Endometrial microvascular endothelial cells (primary cell): ENCODE results near the gene TSPAN18. TPM values are rescaled to one million over a fixed set of nuclear protein-coding genes. Genes with fewer than 3 reads are reported as not detected.
"Not testable (repeated sequence)": the region's sequence is repeated elsewhere in the genome, so short reads cannot be mapped to it uniquely, and the experiment has no call there.

ENCODE experiments used
- in situ Hi-C: cut with HindIII; loops from 2 replicates; pipeline ENCODE4 v1.10.0; 2017; ENCODE audit warnings: low sequenced_read_pairs, low pct_unique_long_range_greater_than_20kb; ENCODE audit errors: inconsistent ontology term
- total RNA-seq: library from RNA; depleted of rRNA; stranded (reverse); fragments of >200 nt; gene quantifications from one replicate; pipeline ENCODE4 v1.2.3, GENCODE V29; 2015; ENCODE audit errors: inconsistent ontology term

Gene TSPAN18
- total RNA-seq, 1 donor from 2014 or later, result 21.4 TPM

DNA sequence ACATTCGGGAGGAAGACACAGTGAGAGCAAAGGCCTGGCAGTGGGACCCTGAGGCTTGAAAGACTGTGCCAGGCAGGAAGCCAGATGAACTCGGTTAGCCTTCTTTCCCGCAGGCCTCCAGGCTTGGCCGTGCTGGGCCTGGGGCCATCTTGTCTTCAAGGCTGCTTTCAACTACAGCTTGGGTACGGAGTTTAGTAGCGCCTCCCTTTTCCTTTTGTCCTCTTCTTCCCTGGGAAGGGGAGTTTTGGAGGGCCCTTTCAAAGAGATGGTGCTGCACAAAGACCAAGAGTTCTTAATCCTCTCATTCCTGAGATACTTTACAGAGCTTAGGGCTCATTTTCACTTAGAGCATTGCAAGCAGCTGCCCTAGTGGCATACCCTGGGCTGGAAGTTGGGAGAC, 136.5 kb downstream of the TSPAN18 start:
- in situ Hi-C loops, result no loop called here

DNA sequence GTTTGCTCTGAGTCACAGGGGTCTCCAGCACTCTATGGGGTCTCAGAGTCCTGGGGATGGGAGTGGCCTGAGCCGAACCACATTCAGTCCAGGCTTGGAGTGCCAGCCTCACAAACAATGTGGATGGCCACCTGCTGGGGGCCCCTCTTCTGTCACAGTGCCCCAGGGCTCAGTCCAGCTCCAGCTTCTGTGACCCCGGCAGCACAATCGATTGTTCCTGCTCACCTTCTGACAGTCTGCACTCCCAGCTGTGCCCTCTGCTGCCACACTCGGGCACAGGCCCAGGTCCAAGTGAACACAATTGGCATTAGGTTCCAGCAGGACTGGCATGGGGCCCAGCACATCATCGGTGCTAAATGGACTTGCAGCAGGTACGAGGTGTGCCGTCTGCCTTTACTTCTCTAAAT, 139.1 kb downstream of the TSPAN18 start:
- in situ Hi-C loops, result no loop called here

- in situ Hi-C loops, result no loop called here
These were observed 139.5 kb downstream of the TSPAN18 start for GRCh38 chr11:44866286-44866685.

- in situ Hi-C loops, result no loop called here
These were observed 141.3 kb downstream of the TSPAN18 start for GRCh38 chr11:44868021-44868420.

DNA sequence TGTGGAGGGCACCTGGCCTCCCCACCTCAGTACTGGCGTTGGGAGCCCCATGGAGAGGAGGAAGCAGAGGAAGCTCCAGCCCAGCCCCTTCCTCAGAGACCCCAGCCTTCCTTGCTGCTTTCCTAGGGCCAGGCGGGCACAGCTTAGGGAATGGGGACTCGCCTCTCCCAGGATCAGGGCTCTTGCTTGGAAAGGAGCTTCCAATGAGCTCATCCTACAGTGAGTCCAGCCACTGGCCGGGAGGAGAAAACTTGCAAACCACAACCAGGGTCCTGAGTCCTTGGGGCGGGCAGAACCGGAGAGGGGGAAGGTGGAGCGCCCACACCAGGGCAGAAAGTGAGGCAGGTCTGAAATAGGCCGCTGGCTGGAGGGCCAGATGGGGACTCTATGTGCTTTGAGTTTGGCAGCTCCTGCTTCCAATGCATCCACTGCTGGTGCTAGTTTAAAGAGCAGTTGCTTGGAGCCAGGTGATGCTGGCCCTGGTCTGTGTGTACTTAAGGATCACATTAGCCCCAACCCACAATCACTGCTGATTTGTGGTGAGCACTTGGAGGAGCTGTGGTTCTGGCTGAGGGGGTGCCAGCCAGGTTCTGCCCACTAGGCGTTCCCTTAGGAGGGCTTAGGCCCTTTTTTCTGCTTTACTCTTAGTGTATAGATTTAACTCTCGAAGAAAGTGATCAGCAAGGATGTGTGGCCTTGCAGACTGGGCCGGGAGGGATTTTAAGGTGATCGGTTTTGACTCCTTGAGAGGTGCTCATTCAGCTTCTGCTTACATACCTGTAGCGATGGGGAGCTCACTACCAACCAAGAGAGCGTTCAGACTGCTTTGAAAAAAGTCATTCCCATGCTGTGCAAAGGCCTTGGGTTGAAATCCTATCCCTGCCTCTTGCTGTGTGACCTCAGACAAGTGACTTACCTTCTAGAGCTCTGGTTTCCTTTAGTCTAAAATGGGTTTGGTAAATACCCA, 142.0 kb downstream of the TSPAN18 start:
- in situ Hi-C loops, result no loop called here

DNA sequence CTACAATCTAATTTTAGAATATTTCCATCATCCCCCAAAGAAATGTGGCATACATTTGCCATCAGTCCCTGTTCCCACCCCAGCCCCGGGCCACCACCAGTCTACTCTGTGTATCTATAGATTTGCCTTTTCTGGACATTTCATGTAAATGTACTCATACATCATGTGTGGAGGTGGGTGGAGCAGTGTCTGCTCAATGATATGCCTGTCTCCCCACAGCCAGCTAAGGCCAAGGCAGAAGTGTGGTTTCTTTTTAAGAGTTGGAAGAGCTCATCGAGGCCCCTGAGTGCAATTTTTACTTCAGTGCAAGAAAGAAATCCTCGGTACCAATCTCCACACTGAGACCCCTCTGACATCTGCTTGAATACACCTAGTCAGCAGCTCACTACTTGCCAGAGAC, 143.4 kb downstream of the TSPAN18 start:
- in situ Hi-C loops, result no loop called here

- in situ Hi-C loops, result no loop called here
These were observed 143.9 kb downstream of the TSPAN18 start for GRCh38 chr11:44870615-44871176.

DNA sequence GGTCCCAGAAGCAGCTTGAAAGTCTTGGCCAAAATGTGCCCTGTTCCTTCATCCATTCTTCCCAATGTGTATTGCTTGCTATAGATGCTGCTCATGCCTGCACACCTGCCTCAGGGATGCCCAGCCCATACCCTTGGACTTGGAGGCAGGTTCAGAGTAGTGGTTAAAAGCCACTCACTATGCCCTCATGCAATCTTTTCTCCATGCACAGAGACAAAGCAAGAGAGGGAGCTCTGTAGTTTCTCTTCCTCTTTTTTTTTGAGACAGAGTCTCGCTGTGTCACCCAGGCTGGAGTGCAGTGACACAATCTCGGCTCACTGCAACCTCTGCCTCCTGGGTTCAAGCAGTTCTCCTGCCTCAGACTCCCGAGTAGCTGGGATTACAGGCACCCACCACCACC, 144.9 kb downstream of the TSPAN18 start:
- in situ Hi-C loops, result not testable (repeated sequence)

GRCh38 chr11:44872556-44872955, 145.8 kb downstream of the TSPAN18 start:
- in situ Hi-C loops, result no loop called here

DNA sequence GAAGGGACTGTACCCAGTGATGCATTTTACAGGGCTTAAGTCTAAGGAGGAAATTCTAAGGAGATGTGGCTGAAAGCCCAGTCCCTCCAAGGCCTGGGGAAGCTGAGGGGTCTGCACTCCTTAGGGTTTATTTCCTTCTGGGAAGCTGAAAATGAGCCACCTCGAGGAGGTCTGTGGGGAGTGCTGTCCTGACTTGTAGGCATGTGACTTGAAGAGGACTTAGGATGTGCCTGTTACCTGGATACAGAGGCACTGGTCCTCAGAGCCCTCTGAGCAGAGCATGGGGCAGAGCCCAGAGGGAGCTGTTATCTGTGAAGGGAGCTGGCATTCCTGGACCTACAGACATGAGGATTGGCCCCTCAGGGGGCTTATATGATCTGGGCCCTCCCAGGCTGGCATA, 146.8 kb downstream of the TSPAN18 start:
- in situ Hi-C loops, result no loop called here

DNA sequence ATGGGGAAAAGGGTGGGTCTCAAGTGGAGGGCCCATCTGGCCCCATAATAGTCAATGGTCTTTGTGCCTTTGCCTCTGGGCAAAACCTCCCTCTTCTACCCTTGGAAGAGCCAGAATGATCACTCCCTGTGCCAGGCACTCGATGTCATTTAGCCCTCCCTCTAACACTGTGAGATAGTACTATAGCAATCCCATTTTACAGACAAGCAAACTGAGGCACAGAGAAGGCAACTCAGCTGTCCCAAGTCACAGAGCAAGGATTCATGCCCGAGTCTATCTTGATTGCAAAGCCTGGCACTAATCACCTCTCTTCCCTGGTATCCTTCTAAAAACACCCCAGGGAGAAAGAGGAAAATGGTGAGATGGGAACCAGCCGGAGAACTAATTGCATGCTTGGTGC, 147.5 kb downstream of the TSPAN18 start:
- in situ Hi-C loops, result no loop called here

DNA sequence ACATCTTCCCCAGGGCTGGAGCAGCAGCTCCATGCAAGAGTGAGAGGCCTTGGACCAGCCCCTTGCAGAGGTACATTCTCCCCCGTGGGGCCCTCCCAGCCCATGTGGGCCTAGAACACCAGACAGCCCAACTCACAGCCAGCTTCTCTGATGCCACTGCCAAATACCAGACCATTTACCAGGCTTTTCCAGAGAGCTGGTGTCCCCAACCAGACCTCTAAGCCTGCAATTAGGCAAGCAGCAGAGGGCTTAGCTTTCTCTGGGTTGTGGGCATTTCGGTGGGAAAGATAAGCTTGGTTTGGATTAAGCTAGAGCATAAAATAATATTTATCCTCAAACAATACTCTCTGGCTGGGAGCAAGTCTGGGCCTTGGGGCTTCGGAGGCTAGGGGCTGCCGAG, 148.3 kb downstream of the TSPAN18 start:
- in situ Hi-C loops, result loop anchor here (25.0 kb wide), 1 partner anchor 88 kb away; no protein-coding TSS in a partner anchor

GRCh38 chr11:44876194-44876723, 149.5 kb downstream of the TSPAN18 start:
- in situ Hi-C loops, result loop anchor here (25.0 kb wide), 1 partner anchor 89 kb away; no protein-coding TSS in a partner anchor

DNA sequence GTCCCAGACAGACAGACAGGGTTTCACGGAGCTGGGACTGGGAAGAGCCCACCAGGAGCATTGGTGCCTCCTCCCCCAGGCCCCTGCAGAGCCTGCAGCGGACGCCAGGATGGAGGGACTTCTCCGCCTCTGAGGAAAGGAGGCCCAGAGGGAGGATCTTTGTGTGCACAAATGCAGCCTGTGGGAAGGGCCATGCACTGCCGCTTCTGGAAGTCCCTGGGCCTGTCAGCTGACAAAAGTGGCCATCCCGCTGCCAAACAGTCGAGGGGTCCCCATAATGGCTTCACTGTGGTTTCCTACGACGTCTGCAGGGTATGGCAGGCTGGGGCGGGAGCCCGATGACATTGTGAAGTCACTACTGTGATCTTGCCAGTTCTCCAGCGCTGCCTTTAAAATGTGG, 150.1 kb downstream of the TSPAN18 start:
- in situ Hi-C loops, result loop anchor here (25.0 kb wide), 1 partner anchor 90 kb away; no protein-coding TSS in a partner anchor

- in situ Hi-C loops, result loop anchor here (25.0 kb wide), 1 partner anchor 91 kb away; no protein-coding TSS in a partner anchor
These were observed 151.1 kb downstream of the TSPAN18 start for GRCh38 chr11:44877571-44878497.

GRCh38 chr11:44878711-44879110, 151.9 kb downstream of the TSPAN18 start:
- in situ Hi-C loops, result loop anchor here (25.0 kb wide), 1 partner anchor 91 kb away; no protein-coding TSS in a partner anchor

GRCh38 chr11:44879432-44879831, 152.7 kb downstream of the TSPAN18 start:
- in situ Hi-C loops, result loop anchor here (25.0 kb wide), 1 partner anchor 92 kb away; no protein-coding TSS in a partner anchor

DNA sequence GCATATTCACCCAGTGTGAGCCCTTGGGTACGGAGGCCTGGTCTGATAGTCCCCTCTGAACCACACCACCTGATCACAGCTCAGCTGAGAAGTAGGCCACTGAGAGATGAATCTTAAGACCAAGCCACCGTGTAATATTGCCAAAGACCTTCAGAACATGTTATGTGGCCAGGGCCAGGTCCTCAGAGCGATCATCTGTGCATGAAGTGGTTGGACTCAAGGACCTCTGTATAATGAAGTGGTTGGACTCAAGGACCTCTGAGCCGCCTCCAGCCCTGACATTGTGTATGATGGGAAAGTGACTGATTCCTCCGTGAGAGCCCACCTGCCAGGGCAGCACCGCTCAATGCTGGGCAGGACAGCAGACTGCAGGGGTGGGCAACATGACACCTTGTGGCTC, 153.7 kb downstream of the TSPAN18 start:
- in situ Hi-C loops, result loop anchor here (25.0 kb wide), 1 partner anchor 93 kb away; no protein-coding TSS in a partner anchor
